Cortex of kidney (tissue), 1 donor: ENCODE data around the gene CDH16.
"Not testable (repeated sequence)": the region's sequence is repeated elsewhere in the genome, so short reads cannot be mapped to it uniquely, and the experiment has no call there.

ENCODE experiments used
- DNase-seq: peaks from one replicate; lab custom pipeline; 2025; lab: John Stamatoyannopoulos, UW

CDH16 gene

GRCh38 chr16:66871840-66872239 lies 46.8 kb downstream of the CDH16 start:
- DNase-seq: no peak

- not testable (repeated sequence) for DNase-seq
Measured at GRCh38 chr16:66871363-66871762, 47.3 kb downstream of the CDH16 start.

GRCh38 chr16:66869424-66869823 lies 49.3 kb downstream of the CDH16 start:
- no peak for DNase-seq

GRCh38 chr16:66863707-66864106 lies 55.0 kb downstream of the CDH16 start:
- no peak for DNase-seq

GRCh38 chr16:66862023-66862520 lies 56.6 kb downstream of the CDH16 start:
- no peak for DNase-seq

GRCh38 chr16:66859397-66860068 lies 59.2 kb downstream of the CDH16 start:
- no peak for DNase-seq

GRCh38 chr16:66858740-66859396 lies 59.8 kb downstream of the CDH16 start:
- no peak for DNase-seq
